HL-60 (cell line): ENCODE data around the gene PNPLA2.

Experiments
- DNase-seq, 2 experiments: peaks; one replicate each; pipeline ENCODE4 v3.0.0-alpha.2; 2010 to 2020; ENCODE audit warnings: low read depth in 1 of 2, low spot score in 1 of 2
- H3K27ac ChIP-seq: fragments of 250-450 bp; sonication (Bioruptor Pico); replicated peaks from 2 replicates; pipeline ENCODE4 v1.5.1; 2020; ENCODE audit warnings: mild to moderate bottlenecking, moderate library complexity
- H3K27me3 ChIP-seq: fragments of 250-450 bp; sonication (Bioruptor Pico); 2 replicates; pipeline ENCODE4 v1.5.1; 2021; ENCODE audit warnings: mild to moderate bottlenecking, moderate library complexity; ENCODE audit not compliant: insufficient read depth, poor library complexity, severe bottlenecking
- H3K4me3 ChIP-seq: replicated peaks from 2 replicates; pipeline ENCODE4 v1.5.1; 2011; ENCODE audit warnings: mild to moderate bottlenecking, control low read depth, low read length; ENCODE audit not compliant: insufficient read depth
- GABPA ChIP-seq: IDR thresholded peaks from 2 replicates; pipeline ENCODE4 v1.6.1; 2012; ENCODE audit warnings: low read depth
- POLR2AphosphoS5 ChIP-seq: IDR thresholded peaks from 2 replicates; pipeline ENCODE4 v1.6.1; 2012; ENCODE audit warnings: low read depth
- SPI1 ChIP-seq: IDR thresholded peaks from 2 replicates; pipeline ENCODE4 v1.6.1; 2012; ENCODE audit warnings: low read depth, mild to moderate bottlenecking, borderline replicate concordance
- TF ChIP-seq, protein P1 (sequence below): IDR thresholded peaks from 2 replicates; pipeline ENCODE4 v1.6.1; 2012; ENCODE audit warnings: low read depth; ENCODE audit not compliant: insufficient replicate concordance
- TF ChIP-seq, protein P2 (sequence below): IDR thresholded peaks from one replicate; pipeline ENCODE4 v1.5.1; 2011; ENCODE audit warnings: low read length, control low read depth, inconsistent platforms; ENCODE audit not compliant: insufficient read depth

PNPLA2 gene

GRCh38 chr11:833114-833791, 14.5 kb downstream of the PNPLA2 start:
- 0 out of 2 replicates have a peak overlapping the region, but pooled peaks have one; percentile 23 for H3K27ac ChIP-seq
- TF ChIP-seq SPI1 = no peak
- no peak for TF ChIP-seq GABPA
- TF ChIP-seq, protein P1, sequence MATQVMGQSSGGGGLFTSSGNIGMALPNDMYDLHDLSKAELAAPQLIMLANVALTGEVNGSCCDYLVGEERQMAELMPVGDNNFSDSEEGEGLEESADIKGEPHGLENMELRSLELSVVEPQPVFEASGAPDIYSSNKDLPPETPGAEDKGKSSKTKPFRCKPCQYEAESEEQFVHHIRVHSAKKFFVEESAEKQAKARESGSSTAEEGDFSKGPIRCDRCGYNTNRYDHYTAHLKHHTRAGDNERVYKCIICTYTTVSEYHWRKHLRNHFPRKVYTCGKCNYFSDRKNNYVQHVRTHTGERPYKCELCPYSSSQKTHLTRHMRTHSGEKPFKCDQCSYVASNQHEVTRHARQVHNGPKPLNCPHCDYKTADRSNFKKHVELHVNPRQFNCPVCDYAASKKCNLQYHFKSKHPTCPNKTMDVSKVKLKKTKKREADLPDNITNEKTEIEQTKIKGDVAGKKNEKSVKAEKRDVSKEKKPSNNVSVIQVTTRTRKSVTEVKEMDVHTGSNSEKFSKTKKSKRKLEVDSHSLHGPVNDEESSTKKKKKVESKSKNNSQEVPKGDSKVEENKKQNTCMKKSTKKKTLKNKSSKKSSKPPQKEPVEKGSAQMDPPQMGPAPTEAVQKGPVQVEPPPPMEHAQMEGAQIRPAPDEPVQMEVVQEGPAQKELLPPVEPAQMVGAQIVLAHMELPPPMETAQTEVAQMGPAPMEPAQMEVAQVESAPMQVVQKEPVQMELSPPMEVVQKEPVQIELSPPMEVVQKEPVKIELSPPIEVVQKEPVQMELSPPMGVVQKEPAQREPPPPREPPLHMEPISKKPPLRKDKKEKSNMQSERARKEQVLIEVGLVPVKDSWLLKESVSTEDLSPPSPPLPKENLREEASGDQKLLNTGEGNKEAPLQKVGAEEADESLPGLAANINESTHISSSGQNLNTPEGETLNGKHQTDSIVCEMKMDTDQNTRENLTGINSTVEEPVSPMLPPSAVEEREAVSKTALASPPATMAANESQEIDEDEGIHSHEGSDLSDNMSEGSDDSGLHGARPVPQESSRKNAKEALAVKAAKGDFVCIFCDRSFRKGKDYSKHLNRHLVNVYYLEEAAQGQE = no peak
- TF ChIP-seq, protein P2, sequence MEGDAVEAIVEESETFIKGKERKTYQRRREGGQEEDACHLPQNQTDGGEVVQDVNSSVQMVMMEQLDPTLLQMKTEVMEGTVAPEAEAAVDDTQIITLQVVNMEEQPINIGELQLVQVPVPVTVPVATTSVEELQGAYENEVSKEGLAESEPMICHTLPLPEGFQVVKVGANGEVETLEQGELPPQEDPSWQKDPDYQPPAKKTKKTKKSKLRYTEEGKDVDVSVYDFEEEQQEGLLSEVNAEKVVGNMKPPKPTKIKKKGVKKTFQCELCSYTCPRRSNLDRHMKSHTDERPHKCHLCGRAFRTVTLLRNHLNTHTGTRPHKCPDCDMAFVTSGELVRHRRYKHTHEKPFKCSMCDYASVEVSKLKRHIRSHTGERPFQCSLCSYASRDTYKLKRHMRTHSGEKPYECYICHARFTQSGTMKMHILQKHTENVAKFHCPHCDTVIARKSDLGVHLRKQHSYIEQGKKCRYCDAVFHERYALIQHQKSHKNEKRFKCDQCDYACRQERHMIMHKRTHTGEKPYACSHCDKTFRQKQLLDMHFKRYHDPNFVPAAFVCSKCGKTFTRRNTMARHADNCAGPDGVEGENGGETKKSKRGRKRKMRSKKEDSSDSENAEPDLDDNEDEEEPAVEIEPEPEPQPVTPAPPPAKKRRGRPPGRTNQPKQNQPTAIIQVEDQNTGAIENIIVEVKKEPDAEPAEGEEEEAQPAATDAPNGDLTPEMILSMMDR = no peak
- TF ChIP-seq POLR2AphosphoS5 = no peak
- H3K4me3 ChIP-seq = peak overlapping the region; percentile 63
- peaks cover 9% of the 10 kb centered on the region for H3K27me3 ChIP-seq
- DNase-seq = no peak

DNA sequence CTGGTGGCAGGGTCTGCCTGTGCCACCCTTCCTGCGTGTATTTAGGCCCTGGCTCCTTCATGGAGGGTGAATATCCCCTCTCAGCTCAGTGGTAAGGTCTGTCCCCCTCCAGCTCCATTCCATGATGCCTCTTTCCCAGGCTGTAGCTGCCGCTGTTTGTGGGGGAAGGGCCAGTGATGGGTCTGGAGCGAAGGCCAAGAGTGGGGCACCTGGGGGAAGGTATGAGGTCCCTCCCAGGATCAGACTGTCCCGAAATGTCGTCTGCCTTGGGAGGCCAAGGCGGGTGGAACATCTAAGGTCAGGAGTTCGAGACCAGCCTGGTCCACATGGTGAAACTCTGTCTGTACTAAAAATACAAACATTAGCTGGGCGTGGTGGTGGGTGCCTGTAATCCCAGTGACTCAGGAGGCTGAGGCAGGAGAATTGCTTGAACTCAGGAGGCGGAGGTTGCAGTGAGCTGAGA, 15.2 kb downstream of the PNPLA2 start:
- no peak overlapping the region for H3K27ac ChIP-seq
- DNase-seq = no peak
- peaks cover 9% of the 10 kb centered on the region for H3K27me3 ChIP-seq
- H3K4me3 ChIP-seq = peak overlapping the region; percentile 63
- TF ChIP-seq POLR2AphosphoS5 (no peak), GABPA (no peak), SPI1 (no peak)
- TF ChIP-seq, protein P1 = no peak
- TF ChIP-seq, protein P2 = no peak

GRCh38 chr11:834371-835316, 15.9 kb downstream of the PNPLA2 start:
- H3K27ac ChIP-seq = no peak overlapping the region
- no peak for TF ChIP-seq POLR2AphosphoS5
- TF ChIP-seq, protein P1 = no peak
- no peak for TF ChIP-seq GABPA
- no peak for TF ChIP-seq SPI1
- TF ChIP-seq, protein P2 = no peak
- no peak for DNase-seq
- peaks cover 9% of the 10 kb centered on the region for H3K27me3 ChIP-seq
- H3K4me3 ChIP-seq = no peak overlapping the region
